ENCODE results near the gene RTN4R.

RTN4R gene

DNA sequence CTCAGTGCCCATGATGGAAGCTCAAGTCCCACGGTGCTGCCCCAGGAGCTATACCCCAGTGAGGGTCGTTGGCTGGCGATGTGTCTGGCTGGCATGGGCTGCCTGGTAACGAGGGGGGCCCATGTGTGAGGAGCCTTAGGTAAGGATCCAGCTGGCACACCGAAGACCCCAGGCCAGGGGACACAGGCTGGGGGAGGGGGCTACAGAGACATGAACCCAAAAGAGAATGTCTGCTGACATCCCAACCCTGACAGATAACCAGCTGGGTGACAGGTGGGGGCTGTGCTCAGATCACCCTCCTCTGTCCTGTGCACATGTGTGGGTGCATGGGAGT is 39.2 kb downstream of the RTN4R start:
- DNase-seq (ENCODE audit: low read depth) = no peak

DNA sequence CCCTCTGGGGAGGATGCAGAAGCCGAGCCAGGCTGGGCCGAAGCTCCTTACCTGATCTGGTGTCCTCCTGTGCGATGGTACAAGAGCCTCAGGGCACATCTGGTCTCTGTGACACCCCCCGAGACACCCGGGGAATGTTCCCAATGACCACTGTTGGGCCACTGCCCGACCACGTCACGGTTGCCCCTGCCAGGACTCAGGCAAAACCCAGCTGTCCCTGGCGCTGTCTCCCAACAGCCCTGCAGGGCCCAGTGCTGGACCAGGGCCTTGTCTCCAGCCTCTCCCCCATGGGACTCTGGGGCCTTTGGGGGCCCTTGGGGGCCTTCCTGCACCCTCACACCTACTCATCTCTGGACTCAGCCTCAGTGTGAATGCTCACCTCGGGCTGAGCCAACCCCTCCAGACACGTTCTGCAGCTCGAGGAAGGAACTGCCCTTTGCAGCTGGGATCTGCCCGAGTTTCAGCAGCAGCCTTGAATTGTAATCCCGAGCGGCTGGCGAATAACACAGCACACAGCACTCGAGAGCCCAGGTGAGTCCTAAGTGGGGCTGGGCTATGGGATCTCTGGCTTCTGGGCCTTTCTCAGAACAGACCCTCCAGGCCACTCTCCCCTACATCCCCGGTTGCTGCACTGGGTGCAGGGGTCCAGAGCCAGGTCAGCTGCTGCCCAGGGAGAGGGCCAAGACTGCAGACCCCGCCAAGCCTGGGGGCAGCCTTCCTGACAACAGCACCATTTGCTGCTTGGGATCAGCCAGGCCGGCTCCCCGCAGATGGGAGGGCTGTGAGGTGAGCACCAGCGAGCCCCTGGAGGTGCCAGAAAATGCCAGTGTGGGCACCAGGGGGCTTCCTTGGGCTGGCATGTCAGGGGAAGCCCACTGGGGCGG is 39.8 kb downstream of the RTN4R start:
- no peak for DNase-seq (ENCODE audit: low read depth)

DNA sequence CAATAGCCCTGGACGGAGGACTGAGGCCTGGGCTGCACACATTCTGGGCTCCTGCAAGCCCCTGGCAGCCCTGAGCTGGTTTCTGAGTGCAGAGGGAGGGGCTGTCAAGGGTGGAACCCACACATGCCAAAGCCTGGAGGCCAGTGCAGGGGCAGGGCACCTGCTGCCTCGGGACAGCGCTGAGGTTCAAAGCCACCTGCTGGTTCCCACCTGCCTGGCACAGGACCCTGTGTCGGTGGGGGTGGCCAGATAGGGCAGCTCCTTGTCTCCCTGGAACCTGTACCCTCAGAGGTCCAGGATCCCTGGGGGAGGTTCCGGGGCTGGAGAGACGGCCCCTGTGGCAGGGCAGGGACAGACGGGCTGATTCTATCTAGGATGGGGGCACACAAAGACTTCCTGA is 40.8 kb downstream of the RTN4R start:
- DNase-seq (ENCODE audit: low read depth) = no peak

DNA sequence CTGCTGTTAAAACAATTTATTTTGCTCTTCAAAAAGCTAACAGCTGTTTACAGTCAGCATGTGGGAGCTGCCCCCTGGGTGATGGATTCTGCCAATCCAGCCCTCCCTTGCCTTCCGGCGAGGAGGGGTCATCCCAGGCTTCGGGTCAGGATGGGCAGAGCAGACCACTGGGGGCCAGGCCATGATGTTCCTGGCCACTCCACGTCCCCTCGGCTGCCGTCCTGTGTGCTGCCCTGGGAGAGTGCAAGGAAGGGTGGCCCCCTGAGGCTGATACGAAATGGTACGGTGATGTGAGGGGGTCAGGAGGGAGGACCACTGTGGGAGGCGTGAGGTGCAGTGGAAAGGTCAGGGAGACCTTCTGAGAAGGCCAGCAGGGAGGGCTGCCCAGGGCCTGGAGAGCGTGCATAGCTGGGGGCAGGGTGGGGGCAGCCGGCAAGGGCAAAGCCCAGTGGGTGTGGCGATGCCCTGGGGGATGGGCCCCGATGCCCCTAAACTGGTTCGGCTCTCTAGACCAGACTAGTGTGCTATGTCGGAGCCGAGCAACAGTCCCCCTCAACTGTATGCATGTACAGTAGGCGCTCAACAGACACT is 41.3 kb downstream of the RTN4R start:
- DNase-seq (ENCODE audit: low read depth) = no peak

DNA sequence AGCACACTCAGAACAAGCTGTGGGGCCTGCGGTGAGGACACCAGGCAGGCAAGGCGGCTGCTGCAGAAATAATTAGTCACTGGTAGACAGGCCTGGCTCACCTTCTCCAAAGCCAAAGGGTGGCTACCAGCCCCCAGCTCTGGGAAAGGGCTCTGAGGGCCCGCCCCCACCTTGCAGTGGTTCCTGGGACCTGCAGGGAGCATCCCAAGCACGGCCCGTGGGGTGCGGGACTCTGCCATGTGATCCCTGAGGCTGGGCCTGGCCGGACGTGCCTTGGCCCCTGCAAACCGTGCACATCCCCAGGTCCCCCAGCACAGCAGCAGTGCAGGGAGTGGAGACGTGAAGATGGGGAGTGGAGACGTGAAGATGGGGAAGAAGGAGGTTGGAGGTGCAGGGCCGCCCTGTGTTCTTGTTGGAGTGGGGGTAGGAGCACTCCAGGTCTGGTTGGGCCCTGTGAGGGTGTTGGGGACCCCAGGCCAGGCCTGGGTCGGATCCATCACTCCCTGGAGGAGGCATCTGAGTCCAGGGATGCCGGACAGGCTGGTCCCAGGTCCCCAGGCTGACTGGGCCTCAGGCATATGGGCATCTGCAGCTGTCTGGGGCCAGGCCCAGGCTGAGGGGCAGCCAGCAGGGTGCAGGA is 41.9 kb downstream of the RTN4R start:
- no peak for DNase-seq (ENCODE audit: low read depth)

DNA sequence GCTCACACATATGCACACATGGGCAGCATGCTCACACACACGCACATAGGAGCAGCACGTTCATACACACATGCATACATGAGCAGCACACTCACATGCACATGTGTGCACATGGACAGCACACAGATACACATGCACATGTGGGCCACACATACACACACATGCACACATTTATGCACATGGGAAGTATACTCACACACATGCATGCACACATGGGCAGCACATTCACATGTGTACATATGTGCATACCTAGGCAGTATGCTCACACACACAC is 42.5 kb downstream of the RTN4R start:
- no peak for DNase-seq (ENCODE audit: low read depth)

DNA sequence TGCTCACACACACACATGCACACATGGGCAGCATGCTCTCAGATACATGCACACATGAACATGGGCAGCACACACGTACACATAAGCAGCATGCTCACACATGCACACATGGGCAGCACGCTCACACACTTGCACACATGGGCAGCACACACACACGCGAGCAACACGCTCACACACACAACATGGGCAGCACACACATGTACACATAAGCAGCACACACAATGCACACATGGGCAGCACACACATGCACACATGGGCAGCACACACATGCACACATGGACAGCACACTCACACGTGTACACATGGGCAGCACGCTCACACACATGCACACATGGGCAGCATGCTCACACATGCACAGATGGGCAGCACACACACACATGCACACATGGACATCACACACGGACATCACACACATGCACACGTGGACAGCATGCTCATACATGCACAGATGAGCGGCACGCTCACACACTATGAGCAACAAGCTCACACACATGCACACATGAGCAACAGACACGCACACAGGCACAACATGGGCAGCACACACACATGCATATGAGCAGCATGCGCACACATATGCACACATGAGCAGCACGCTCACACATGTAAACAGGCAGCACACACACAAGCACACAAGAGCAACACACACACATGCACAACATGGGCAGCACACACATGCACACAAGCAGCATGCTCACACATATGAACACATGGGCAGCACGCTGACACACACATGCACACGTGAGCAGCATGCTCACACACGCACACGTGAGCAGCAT is 43.0 kb downstream of the RTN4R start:
- no peak for DNase-seq (ENCODE audit: low read depth)

DNA sequence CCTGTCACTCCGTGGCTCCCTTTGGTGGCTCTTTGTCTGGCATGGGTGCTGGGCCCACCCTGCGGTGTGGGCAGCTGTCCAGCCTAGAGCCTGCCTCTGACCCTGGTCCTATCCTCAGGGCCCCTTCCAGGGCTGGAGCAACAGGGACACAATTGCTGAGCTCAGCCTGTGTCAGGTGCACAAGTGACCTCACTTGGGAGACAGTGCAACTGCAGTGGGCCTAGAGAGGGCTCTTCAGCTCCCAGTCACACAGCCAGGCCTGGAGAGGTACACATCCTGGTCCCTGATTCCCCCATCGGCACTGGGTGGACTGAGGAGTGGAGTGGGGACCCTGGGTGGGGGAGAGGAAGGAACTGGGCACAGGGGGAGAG is 43.9 kb downstream of the RTN4R start:
- DNase-seq (ENCODE audit: low read depth) = no peak

DNA sequence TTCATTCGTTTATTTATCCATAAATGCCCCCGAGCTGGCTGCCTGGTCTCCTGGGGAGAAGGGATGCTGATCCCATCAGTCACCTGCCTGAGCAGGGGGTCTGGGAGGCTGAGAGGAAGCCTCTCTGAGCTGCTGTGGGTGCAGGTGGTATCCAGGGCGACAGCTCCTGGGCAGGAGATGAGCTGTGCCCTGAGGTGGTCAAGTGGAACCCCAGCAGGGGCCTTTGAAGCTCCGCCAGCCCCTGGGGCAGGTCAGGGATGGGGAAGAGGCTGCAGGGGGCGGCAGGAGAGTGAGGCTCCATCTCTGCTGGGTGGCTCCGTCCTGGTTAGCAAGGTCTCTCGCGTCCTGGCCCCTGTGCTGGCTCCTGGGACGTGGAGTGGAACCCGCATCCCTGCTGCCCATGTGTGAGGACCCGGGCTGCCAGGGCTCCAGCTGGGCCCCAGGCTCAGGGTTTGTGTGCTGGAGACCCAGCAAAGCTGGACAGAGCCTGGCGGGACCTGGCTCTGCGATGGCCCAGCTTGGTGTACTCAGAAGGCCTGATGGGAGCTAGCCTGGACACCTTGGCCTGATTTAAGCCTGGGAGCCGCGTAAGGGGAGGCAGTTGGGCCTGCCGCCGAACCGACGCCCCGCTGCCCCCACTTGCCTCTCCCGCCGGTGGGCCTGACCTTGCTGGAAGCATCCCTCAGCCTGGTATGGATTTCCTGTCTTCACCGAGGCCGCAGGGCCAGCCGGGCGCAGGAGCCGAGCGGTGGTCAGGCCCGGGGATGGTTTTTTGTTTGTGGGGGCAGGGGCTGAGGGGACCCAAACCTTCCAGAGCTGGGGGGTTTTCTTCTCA is 44.5 kb downstream of the RTN4R start:
- DNase-seq (ENCODE audit: low read depth) = no peak

DNA sequence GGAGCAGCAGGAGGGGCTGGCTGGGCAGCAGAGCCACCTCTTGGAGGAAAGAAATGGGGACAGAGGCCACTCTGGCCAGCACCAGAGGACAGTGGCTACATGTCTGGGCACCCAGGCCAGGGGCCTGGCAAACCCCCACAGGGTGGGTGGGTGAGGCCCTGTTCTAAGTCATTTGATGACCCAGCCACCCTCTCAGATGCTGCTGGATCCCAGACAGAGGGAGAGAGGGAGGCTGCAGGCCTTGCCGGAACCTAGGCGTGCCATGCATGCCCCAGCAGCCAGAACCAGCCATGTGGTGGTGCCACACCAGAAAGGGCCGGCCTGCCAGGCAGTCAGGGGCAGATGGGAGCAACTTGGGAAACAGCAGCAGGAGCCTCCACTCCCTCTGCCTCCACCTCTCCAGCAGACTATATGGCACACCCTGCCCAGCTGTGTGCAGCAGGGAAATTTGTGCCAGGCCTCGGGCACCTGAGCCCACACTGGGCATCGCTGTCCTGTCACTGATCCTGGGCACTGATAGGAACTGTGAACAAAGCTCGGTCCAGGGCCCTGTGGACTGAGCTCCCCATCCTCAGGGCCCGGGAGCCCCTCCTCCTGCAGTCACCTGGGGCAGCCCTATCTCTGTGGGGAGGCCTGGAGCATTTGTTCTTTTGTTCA is 45.2 kb downstream of the RTN4R start:
- DNase-seq (ENCODE audit: low read depth) = no peak

DNA sequence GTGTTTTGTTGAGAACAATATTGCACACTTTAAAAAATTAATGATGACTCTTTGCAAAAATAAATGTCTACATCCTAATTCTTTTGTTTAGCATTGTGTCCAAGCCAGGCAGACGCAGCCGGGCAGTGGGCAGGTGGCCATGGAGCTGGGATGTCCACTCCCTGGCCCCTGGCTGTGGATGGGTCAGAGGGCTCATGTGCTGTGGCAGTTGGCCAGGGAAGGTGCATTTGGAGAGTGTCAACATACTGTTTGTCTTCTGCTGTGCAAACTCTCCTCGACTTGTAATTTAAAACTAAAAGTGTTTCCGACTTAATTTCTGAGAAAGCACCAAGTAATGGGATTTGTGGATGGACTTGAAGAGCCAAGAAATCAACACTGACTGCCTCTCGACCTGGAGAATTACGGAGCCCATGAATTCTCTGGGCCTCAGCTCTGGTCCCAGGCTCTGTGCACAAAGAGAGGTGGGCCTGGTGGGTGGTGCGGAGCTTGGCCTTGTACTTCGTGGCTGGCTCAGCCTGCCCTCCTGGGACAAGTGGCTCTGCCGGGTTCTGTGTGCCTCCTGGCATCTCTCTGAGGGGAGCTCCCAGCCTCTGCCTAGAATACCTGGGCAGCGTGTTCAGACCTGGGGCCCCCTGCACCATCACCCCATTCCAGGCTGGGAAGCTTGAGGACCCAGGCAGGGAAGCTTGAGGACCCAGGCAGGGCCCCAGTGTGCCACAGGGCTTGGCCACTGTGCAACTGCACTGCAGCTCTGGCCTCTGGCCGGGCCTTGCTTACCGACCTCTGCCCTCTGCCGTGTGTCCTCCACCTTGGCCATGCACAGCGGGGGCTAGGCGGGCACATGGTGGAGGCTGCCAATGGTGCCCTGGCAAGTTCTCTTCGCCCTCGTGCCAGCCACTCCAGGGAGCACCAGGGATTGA is 46.4 kb downstream of the RTN4R start:
- no peak for DNase-seq (ENCODE audit: low read depth)

DNA sequence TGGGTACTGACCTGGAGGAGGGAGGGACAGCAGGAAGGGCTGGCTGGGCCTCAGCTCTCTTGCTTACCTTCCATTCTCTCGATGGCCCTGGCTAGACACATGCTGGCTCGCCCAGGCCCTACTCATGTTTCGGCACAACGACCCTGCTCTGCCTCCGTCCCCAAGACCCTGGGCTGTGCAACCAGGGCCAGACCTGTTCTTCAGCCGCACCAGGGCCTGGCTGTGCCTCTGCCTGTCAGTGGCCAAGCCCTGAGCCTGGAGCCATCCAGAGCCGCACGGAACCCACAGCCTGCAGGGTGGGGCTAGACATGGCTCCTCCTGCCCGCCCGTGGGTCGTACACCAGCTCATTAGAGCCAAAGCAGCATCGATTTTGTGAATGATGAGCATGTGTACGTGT is 47.5 kb downstream of the RTN4R start:
- no peak for DNase-seq (ENCODE audit: low read depth)

DNA sequence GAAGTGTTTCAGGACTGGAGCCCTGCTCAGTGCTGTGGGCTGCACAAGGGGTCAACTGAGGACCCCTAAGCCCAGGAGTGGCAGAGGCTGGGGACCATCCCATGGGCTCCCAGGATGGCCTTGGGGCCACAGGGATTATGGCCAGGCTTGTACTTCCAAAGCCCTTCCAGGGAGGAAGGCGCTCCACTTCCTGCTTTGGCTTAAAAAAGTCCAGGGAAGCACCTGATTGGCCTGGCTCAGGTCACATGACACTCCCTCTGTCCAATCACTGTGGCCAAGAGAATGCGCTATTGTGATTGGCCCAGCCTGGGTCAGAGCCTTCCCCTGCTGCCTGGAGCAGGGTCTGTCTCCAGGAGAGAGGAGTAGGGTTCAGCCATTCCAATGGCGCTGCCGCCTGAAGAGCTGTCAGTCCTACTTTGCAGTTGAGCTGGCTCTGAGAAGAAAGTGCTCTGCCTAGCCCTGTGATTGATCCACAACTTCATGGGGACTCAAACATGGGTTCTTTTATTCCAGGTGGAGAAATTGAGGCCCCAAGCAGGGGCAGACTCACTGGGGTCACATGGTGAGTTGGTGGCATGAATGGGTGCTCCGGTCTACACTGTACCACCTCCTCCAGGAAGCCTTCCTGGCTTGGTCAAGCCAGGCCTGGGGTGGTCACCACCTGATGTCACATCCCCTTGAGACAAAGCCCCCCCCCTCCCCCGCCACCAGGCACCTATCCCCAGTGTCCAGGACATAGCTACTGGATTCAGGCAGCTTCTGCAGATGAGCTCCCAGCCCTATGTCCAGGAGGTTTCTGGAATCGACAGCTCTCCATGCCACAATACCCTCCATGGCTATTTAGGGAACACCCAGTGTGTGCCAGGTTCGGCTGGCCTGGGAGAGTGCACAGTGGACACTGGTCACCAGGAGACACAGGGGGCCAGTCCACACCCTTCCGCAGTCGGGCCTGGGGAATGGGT is 48.2 kb downstream of the RTN4R start:
- no peak for DNase-seq (ENCODE audit: low read depth)

DNA sequence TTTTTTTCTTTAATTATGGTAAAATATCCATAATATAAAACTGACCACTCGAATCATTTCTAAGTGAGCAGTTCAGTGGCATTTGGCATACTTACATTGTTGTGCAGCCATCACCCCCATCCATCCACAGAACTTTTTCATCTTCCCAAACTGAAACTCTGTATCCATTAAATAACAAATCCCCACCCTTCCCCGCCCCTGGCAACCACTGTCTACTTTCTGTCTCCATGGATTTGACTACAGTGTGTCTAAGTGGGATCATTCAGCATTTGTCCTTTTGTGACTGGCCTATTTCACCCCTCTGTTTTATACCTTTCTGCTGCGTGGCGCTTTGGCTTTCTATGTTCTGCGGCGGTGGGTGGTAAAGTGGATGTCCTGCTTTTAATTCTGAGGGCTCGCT is 49.1 kb downstream of the RTN4R start:
- no peak for DNase-seq (ENCODE audit: low read depth)

DNA sequence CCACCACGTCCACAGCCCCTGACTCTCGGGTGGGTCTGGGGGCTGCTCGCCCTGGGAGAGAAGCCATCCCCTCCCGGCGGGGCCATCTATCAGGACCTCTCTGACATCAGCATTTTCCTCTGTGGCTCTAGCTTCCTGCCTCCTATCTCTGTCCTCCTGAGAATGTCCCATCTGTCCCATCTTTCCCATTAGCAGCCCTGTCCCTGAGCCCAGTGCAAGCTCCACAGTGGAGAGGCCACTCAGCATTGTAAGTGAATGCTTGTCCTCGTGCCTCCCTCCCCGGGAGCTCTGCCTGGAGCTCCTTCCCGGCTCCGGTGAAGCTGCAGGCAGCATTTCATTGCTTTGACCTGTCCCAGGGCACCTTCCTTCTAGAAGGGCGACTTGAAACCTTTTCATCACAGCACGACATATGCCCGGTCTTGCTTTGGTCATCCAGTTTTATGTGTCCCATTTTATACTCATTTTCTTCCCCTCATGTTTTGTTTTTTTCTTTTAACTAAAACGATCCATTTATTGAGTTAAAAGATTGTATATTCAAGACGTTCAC is 49.7 kb downstream of the RTN4R start:
- no peak for DNase-seq (ENCODE audit: low read depth)

DNA sequence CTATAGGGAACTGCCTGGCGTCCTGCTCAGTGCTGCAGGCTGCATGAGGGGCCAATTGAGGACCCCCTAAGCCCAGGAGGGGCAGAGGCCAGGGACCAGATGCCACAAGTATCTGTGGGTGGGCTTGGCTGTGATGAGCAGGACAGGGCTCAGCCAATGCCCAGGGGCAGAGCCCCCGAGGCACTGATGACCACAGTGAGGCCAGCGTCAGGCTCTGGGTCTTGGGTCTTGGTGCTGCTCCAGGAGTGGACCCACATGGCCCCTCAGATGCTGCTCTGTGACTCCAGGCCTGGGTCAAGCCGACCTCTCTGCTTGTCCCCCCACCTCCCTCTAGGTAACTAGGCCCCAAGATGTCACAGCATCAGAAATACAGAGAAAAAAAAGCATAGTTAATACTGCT is 50.6 kb downstream of the RTN4R start:
- no peak for DNase-seq (ENCODE audit: low read depth)

DNA sequence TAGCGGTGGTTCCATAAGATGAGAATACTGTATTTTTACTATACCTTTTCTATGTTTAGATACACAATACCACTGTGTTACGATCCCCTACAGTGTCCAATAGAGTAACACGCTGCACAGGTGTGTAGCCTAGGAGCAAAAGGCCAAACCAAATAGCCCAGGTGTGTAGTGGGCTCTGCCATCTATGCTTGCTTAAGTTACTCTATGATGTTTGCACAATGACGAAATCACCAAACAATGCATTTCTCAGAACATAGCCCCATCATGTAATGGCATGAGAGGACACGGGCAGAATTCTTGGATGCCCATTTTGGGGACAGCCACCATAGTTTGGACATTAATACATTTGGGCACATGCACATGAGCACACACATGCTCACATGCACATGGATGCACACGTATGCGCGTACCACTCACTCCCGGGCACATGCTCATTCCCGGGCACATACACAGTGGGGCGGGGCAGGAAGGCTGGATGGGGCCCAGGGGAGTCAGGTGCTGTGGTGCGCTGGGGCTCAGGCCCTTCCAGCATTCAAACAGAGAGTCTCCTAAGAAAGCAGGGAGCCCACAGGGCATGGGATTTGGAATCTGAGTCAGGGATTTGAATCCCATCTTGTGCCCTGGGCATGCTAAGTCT is 51.1 kb downstream of the RTN4R start:
- no peak for DNase-seq (ENCODE audit: low read depth)

DNA sequence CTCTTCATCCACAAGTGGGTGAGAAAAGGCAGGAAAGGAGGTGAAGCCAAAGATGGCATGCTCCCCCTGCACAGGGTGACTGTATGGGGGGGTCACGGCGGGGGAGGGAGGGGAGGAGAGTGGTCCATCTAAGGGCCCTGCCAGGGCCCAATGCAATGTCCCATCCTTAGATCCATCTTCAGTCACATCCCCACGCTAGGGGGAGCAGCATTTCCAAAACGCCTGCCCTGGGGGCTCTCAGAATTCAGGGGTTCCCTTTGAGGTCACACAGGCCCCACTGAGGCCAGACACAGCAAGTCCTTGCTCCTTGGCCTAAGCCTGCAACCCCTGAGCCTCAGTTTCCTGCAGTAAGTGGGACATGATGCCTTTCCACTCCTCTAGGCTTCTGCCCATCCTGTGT is 52.4 kb downstream of the RTN4R start:
- no peak for DNase-seq (ENCODE audit: low read depth)

DNA sequence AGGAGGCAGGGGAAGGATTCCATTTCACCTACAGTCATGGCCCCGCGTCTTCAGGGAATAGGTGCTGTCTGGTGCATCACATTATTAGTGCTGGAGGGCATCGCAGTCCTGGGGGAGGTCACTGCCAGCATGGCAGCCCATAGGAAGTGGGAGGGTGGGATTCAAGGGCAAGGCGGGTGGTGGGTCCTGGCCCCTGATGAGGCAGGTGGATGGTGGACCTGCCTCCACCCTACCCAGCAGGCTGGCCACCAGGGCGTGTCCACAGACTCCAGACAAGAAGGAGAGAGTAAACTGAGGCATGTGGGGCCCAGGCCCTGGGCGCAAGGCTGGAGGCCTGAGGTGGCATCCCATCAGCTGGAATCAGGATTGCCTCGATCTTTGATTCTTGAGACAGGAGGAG is 53.3 kb downstream of the RTN4R start:
- DNase-seq (ENCODE audit: low read depth) = no peak

Data from stimulated activated CD8-positive, alpha-beta memory T cell treated with anti-CD3 and anti-CD28 coated beads, Interleukin-4, amount 100 ng/mL, for 24 hours (primary cell).